NB4 (cell line): ENCODE results near the gene CGRRF1.

Experiments
- DNase-seq: peaks from one replicate; pipeline ENCODE4 v3.0.0; 2010; ENCODE audit warnings: low read depth
- H3K4me3 ChIP-seq: one replicate; pipeline ENCODE4 v1.5.1; 2011; ENCODE audit warnings: mild to moderate bottlenecking, low read depth, low read length, moderate library complexity
- CTCF ChIP-seq: IDR thresholded peaks from one replicate; pipeline ENCODE4 v1.5.1; 2012; ENCODE audit warnings: low read depth, low read length
- MAX ChIP-seq: IDR thresholded peaks from 2 replicates; pipeline ENCODE4 v1.6.1; 2011; ENCODE audit warnings: low read depth, low read length
- MYC ChIP-seq: IDR thresholded peaks from 2 replicates; pipeline ENCODE4 v1.6.1; 2011; ENCODE audit warnings: low read depth, low read length
- POLR2A ChIP-seq: IDR thresholded peaks from 2 replicates; pipeline ENCODE4 v1.6.1; 2011; ENCODE audit warnings: mild to moderate bottlenecking; ENCODE audit not compliant: insufficient read length; ENCODE audit errors: extremely low read depth

Gene CGRRF1

GRCh38 chr14:54471641-54472040 is 38.1 kb upstream of the CGRRF1 start:
- H3K4me3 ChIP-seq = no peak overlapping the region
- no peak for DNase-seq
- TF ChIP-seq POLR2A = no peak
- no peak for TF ChIP-seq MAX
- no peak for TF ChIP-seq MYC
- no peak for TF ChIP-seq CTCF

DNA sequence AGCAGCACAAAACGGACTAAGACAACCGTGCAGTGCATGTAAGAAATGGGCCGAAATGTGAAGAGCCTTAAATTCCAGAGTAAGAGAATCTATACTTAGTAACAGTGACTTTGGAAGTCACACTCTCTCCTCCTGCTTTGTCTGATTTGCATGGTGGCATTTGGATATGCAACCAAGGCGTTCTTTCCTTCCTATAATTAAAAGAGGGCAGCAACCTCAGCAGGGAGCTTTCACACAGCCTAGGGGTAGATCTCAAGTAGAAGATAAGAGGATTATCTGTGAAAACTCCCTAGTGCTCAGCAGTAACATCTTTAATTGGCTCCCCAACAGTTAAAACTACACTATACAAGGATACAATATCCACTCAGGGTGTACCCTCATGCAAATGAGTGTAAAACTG is 37.4 kb upstream of the CGRRF1 start:
- no peak overlapping the region for H3K4me3 ChIP-seq
- TF ChIP-seq MYC (no peak), CTCF (no peak), MAX (no peak), POLR2A (no peak)
- DNase-seq = no peak

GRCh38 chr14:54474232-54474793 is 35.4 kb upstream of the CGRRF1 start:
- DNase-seq = no peak
- H3K4me3 ChIP-seq = no peak overlapping the region
- TF ChIP-seq POLR2A = no peak
- no peak for TF ChIP-seq MYC
- TF ChIP-seq MAX = no peak
- no peak for TF ChIP-seq CTCF

GRCh38 chr14:54475187-54475899 is 34.4 kb upstream of the CGRRF1 start:
- DNase-seq = no peak
- no peak for TF ChIP-seq MYC
- no peak for TF ChIP-seq MAX
- TF ChIP-seq CTCF = no peak
- TF ChIP-seq POLR2A = no peak
- no peak overlapping the region for H3K4me3 ChIP-seq

GRCh38 chr14:54475911-54476310 is 33.8 kb upstream of the CGRRF1 start:
- no peak for DNase-seq
- TF ChIP-seq MYC (no peak), CTCF (no peak), POLR2A (no peak), MAX (no peak)
- H3K4me3 ChIP-seq = no peak overlapping the region
